IPS-NIHi11 (cell line): ENCODE results near the gene EXOC4.
"Not testable (repeated sequence)": the region's sequence is repeated elsewhere in the genome, so short reads cannot be mapped to it uniquely, and the experiment has no call there.

Source experiments
- DNase-seq: peaks from one replicate; pipeline ENCODE4 v3.0.0; 2012; ENCODE audit warnings: mixed read lengths, low spot score

The EXOC4 gene

DNA sequence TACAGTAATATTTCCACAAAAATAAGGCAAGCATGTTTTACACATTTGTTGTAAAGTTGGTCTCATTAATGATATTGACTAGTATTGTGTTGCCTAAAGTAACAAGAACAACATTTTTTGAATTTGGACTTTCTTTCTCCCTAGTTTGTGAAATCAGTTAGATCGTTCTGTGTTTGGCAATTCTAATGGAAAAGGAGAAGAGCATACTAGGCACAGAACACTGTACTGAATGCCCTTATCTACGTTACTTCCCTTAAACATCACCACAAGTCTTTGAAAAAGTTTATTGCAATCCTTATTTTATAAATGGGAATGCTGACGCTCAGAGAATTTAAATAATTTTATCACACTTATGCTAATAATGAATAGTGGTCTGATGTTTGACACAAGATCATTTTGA lies 372.2 kb downstream of the EXOC4 start:
- no peak for DNase-seq

DNA sequence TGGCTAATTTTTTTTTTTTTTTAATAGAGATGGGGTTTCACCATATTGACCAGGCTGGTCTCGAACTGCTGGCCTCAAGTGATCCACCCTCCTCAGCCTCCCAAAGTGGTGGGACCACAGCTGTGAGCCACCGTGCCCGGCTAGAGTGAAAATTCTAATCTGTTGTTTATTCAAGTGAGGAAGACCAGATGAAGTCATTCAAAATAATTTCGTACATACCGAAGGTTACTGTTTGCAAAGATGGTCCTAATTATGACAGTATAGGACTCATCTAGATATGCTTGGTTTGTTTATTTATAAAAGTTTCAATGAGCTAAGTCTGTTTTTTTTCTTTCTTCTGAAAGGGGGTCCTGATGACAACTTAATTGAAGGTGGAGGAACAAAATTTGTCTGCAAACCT lies 376.8 kb downstream of the EXOC4 start:
- DNase-seq = no peak

DNA sequence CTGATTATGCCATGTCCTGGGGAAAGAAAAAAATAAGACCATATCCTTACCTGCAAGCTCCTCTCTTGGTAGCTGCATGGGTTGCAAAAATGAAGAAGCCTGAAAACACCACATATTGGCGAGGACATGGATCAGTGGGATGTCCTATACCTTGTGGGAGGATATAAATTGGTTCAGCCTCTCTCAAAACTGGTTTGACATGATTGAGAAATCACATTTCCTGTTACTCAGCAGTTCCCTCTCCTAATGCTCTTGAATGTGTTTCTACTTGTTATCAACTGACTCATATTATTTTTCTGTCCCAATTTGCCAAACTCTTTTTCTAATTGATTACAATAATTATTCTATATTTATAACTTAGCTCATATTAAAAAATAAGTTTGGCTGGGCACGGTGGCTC lies 380.2 kb downstream of the EXOC4 start:
- peak; percentile 7 for DNase-seq

DNA sequence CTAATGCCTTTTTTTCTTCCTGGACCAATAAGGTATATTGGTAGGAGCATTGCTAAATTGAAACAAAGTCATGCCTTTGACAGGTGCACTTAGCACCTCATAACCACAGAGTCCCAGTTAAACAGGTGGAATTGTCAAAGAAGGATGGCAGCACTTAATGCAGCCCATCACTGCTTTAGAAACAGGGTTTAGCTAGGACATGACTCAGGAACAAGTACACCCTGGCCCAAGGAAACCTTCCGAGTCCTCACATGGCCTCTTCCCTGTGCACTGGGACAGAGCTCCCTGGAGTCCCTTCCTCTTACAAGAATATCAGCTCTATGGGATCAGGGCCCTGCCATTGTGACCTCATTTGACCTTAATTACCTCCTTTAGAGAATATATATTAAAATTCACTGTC lies 382.7 kb downstream of the EXOC4 start:
- no peak for DNase-seq

DNA sequence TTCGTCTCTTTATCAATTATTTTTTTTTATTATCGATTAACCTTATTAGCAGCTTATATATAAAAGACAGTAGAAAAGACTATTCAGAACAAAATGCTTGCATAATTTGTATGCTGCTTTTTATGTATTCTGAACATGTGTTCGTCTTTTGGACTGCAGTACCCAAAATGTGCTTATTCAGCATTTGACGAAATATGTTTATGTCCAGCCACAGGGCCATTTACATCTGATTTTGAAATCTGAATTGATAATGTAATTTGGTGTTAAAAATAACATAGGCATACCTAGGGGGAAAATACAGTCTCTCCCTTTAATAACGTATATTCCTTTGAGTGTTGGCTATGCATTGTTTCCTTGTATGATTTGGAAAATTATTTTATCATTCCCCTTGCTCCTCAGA lies 386.0 kb downstream of the EXOC4 start:
- no peak for DNase-seq

DNA sequence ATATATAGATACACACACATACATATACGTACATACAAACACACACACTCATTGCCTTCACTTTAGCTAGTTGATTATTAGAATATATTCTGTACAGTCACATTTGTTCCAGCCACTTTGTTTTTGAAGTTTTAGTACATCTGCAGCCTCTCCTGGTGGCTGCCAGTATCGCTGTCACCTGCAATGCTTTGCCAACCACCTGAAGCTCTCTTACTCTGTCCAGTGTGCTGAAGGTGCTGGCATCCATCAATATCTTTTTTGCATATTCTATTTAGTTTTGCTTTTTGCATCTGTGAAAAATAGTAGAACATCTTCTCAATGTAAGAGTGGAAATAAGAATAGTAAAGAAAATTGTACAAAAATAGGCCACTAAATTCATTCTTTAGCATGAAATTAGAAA lies 388.6 kb downstream of the EXOC4 start:
- peak; percentile 20 for DNase-seq

DNA sequence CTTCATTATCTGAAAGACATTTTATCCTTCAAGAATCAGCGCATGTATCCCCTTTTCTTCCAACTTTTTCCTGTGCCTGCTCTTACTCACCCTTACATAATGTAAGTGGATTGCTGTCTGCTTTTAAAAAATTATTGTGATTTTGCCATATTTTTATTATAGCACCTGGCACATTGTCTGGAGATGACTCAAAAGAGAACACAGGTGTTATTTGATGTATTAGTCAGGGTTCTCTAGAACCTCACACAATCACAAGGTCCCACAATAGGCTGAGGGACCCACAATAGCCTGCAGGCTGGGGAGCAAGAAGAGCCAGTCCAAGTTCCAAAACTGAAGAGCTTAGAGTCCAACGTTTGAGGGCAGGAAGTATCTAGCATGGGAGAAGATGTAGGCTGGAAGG lies 390.0 kb downstream of the EXOC4 start:
- DNase-seq = no peak

DNA sequence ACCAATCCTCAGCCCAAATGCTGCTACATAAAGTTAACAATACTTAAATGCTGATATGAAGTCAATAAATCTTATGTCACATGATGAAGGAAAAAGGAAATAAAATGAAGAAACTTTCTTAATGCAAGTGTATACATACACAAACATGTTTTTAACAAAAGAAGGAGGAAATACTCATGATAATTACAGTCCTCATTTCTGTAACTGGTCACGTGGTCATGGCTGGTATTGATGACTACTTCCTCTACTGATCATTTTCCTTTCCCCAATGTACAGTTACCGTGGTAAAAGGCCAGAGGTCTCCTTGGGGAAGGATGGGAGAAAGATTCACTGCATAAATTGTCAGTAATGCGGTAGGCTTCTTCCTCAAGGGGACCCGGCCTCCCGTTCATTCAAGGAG lies 390.8 kb downstream of the EXOC4 start:
- DNase-seq = not testable (repeated sequence)

DNA sequence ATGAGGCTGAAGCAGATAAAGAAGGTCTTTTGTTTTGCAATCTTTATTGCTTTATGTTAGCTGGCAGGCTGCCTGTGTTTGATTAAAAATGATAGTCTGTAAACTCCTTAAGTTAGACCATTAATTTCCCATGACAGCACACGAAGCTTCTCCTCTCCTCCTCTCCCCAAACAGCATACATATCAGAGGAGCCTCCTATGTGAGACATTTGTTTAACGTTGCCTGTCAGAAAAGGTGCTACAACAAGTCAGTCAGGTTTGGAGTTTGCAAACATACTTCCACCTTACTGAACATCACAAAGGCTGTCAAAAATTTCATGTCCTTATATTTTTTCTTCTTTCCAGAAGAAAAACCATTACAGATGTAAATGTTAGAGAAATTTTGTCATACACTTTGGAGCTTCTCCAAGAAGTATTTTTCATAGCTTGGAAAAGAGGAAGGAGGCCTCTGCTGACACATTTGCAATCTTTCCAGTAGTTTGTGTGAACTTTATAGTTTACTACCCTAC lies 393.1 kb downstream of the EXOC4 start:
- DNase-seq = no peak

DNA sequence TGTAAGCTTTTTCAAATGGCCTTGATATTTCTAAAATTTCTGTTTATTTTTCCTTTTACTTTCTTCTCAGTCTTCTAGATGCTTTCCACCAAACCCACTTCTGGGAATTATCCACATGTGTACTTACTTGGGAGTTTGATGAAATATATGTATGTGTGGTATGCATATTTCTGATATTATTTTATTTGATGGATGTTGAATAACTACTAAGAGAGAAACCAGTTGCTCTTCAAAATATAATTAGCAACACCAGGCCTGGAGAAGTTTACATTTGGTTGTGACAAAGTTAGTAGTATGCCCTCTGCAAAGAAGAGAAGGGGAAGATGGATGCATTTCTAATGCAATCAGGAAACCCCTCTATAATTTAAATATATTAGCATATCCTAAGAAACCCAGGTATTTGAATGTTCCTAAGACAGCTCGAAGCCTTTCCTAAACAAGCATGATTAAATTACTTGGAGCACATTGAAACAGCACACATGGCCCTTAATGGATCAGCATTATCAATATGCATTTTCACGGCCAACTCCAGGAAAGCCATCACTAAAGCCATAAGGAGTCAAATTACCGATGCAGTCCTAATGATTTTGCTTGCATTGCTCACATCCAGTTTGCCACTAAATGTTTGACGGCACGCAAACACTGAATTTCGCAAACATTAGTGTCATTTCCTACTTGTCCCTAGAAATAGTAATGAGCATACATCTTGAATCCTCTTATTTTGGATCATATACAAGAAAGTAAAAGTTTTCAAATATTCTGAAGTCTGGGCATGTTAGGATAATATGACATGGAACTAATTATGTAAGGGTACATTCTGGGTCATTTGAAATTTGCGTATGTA lies 393.8 kb downstream of the EXOC4 start:
- no peak for DNase-seq

DNA sequence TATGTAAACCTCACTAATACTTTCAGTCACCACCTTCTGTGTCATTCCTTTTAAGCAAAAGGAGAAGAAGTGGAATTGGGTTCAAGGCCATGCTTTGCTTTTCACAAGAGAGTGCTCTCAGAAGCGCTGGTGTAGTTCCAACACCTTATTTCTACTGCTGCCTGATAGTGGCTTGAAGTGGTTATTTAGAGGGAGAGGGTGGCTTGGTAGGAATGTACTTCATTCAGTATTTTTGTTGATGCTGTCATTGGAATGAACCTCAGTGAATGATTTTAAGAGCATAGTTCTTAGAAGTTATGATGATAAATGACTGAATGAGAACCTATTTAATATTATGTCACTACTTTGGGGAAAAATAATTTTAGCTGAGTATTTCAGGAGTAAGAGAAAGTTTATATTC lies 396.7 kb downstream of the EXOC4 start:
- DNase-seq = no peak

DNA sequence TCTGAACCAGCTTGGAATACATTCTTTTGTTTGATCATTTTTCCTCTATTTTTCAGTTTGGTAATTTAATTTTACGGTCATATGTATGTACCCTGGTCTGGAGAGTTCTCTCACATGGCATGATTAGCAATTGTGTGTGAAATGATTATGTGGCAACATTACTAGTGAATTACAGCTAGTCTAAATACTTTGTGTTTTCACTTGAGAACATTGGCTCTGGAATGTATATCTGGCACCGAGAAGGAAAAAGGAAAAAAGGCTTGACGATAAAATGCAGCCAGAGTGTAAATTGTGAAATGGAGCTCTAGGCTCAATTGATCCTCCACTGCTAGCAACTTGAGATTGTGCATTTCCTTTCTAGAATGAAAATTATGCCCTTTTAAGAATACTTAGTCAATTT lies 397.2 kb downstream of the EXOC4 start:
- no peak for DNase-seq

DNA sequence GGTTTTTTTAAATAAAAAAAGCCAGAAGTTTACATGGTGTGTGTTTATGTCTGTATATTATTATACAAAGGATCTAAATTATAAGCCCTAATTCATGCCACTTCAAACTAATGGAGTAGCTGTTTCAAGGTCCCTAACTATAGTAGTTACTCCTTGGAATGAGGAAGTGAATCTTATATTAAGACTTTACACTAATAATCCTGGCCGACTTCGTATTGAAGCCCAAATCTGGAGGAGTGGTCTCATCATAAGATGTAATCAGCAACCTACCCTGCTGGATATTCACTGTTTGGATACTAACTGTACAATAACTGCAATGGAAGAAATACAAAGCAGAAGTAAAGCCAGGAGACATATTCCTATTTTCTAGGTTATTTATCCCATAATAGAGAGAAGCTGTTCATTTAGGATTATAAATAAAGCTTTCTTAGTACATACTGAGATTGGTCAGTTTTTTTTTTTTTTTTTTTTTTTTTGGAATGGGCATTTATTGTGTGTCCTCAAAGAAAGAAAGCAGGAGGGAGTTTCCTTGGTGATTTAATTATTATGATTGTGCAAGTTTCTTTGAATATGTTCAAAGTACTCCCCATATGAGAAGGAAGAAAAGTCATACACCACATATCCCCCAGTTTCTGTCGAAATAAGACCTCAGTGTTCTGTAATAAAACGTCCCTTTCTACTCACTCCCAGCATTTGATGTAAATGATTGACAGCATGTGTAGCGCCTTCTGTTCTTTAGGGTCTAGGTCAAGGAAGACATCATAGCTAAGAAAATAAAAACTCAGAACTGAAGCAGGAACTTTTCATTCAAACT lies 397.8 kb downstream of the EXOC4 start:
- no peak for DNase-seq

DNA sequence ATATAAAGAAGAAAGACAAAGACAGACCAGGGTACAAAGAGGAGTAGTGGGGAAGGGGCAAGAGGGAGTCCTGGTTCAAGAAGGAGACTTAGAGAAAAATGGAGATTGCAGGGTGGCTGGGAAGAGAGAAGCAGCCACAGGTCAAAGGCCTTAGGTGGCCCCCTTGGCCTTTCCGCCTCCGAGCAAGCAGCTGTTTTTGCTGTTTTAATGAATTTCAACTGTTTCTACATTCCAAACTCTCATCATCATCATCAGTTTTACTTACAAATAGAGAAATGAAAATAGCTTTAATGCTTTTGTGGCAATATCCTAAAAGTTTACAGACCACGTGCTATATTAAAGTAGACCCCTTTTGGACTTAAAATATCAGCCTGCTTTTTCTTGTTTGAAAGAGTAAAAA lies 399.7 kb downstream of the EXOC4 start:
- no peak for DNase-seq

DNA sequence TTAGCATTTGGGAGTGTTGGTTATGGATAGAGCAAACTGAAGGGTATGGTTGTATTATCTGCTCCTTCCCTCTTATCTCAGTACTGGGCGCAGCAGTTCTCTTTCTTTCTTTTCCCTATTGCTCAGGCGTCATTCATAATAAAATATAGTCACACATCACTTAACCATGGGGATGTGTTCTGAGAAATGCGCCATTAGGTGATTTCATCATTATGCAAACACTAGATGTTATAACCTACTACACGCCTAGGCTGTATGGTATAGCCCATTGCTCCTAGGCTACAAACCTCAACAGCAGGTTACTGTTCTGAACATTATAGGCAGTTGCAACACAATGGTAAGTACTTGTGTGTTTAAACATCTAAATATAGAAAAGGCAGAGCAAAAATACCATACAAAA lies 401.7 kb downstream of the EXOC4 start:
- no peak for DNase-seq

DNA sequence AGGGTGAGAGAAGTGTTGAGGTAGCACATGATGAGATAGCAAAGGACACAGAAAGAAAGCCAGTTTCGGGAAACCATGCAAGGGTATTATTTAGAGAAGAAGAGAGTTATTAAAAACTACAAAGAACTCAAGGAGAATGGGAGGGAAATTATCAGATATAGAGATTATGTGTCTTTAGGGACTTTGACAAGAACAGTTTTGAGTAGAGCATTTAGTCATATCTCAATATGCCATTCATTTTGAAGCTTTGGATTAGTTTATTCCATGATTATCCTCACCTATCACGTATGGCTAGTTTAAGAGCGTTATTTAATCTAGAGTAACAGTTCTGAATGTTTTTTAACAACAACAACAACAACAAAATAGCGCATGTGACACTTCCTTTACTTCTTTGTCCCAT lies 409.4 kb downstream of the EXOC4 start:
- DNase-seq = no peak

DNA sequence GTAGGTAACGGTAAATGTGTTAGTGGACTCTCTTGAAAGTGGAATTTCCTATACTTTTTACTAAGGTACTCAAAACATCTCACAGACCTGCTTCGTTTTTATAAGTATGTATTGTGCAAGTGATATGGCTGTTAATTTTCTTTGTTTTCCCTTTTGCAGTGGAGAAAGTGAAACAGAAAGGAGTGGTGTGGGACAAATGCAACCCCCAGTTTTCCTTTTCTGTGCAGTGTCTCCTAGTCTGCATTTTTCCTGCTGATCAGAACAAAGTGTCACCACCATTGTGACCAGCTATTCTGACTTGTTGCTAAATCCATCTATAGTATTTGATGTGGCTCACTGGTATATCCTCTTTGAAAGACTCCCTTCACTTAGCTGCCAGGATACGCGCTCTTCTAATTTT lies 410.0 kb downstream of the EXOC4 start:
- DNase-seq = no peak

DNA sequence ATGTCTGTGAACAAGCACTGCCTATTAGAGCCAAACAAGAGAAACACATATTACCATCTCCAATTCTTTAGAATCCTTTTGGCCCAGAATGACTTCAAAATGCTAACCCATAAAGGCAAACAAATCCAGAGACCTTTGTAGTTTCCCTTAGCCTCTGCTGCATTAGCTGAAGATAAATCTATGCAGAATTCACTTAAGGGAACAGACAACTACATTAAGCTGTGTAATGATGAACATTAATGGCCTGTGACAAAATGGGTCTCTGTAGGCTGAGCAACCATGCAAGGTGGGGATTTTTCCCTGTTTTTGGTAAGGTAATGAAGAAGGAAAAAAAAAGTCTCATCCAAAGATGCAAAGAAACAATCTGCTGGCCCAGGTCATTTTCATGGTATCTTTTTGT lies 411.6 kb downstream of the EXOC4 start:
- no peak for DNase-seq

DNA sequence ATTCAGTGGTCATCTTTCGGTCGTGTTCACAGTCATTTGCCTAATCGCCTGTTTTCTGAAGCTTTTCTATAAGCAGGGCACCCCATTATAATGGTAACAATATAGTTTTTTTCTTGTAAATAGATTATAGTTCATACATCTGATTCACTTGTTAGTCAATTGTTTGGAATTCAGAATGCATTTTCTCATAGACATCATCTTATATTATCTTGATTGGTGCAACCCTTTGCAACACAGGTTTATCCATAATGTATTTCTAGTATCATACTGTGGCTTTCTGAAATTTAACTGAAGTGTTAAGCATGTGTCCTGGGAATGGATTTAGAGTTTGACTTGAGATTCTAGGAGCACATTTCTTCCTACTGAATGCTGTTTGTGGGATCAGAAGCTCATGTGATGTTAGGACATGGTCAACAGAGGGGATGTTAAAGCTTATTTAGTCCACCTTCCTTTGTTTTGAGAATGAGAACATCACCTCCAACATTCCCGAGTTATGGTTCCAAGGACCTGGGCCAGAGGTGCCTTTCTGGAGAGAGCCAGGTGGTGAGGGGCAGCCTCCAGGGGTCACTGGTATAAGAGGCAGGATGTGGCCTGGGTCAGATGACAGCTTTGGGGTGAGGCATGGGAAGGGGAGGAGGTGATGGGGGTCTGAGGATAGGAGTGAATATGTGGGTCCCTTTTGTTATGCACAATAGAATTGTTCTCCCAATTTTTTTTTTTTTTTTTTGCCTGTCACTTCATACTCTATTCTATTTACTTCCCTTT lies 415.6 kb downstream of the EXOC4 start:
- DNase-seq = no peak

DNA sequence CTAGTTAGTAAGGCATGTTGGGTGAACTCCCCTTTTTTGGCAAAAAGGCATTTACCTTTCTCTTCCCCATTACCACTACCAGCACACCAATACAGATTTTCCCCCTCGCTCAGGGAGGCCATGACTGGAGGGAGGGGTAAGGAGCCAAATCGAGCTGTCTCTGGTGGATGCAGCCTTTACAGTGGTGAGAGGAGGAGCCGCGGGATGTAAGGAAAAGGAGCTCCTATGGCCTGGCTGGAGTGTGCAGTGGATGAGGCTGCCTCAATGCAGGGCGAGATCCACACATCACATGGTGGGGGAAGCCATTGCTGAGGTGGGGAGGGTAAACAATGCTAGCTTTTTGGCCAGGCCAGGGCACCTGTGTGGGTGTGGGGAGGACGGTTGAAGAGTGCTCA lies 416.2 kb downstream of the EXOC4 start:
- peak; percentile 15 for DNase-seq

DNA sequence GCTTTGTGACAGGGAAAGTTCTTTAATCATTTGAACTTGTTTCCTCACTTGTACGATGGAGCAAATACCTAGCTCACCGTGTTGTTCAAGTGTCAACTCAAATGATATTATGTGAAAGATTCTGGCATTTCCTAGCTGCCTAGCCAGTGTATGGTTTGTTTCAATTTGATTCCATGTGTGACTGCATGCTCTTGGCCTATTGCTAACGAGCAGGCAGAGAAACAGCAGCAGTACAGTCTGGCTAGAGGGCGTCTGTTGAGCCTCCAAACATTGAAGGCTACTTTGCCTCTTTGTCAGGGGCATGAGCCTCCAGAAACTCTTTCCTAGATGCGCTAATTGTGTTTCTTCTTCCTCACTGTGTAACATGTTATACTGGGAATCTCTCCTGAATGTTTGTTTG lies 417.4 kb downstream of the EXOC4 start:
- DNase-seq = no peak

DNA sequence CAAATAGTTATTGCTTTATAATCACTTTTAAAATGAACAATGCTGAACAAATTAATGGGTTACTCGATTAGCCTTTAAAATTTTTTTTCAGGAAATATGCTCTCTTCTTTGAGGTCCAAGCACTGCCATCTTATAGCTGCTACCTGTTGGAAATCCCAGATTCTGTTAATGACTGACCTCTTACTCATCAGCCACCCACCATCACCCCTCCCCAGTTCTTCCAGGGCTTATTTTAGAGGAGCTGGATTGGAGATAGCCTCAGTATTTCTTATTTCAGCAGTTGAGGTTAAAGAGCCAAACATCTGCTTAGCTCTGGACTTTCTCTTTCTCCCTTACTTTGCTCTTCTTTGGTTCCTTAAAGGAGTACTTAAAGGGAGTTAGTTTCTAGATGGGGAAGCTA lies 420.0 kb downstream of the EXOC4 start:
- no peak for DNase-seq
